Measurements from ENCODE around the gene IL6R.

DNA sequence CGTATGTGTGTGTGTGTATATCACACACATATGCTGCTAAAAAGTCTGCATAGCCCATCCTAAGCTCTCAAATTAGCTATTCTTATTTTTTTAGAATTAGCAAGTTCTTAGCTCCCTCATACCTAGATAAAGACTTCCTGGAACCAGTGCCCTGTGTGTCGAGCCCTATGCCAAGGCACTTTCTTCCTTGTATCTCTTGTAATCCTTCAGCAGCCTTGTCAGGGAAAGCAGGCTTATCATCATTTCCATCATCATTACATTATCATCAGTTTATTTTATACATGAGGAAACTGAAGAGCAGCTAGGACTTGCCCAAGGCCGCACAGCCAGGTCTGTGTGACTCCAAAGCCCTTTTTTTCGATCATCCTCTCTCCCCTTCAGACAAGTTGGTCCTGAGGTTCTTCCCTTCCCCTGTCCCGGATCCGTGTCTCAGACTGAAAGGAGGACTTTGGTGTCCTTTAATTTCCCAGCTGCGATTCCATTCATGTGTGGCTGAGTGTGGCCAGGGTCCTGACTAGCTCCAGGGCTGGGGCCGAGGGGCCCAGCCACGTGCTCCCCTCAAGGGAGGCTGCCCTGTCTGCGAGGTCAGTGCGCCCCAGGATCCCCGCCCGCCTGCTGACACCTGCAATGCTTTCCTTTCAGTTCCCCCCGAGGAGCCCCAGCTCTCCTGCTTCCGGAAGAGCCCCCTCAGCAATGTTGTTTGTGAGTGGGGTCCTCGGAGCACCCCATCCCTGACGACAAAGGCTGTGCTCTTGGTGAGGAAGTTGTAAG, 24.9 kb downstream of the IL6R start:
- no peak for TF ChIP-seq CTCF (IDR thresholded peaks at IDR 0.05)
- no peak for TF ChIP-seq POLR2AphosphoS5 (IDR thresholded peaks at IDR 0.05)
- no peak for TF ChIP-seq EP300 (IDR thresholded peaks at IDR 0.05)
